Mucosa of descending colon (tissue), 3 donors: ENCODE results near the gene PGPEP1. TPM values are rescaled to one million over a fixed set of nuclear protein-coding genes. Genes with fewer than 3 reads are reported as not detected.

Experiments
- ATAC-seq: fragments of 200-7000 bp; cut with Tn5 transposase; one replicate; pipeline ENCODE4 v1.9.1; 2020; ENCODE audit warnings: mild to moderate bottlenecking, moderate library complexity
- DNase-seq, 3 donors: peaks; one replicate each; pipeline ENCODE4 v3.0.0-alpha.2; 2020
- H3K36me3 ChIP-seq: fragments of 200-600 bp; one replicate; pipeline ENCODE4 v1.8.0; 2021; ENCODE audit warnings: low read depth, mild to moderate bottlenecking
- H3K4me1 ChIP-seq: fragments of 200-600 bp; one replicate; pipeline ENCODE4 v1.8.0; 2021; ENCODE audit warnings: low read depth, mild to moderate bottlenecking
- H3K4me3 ChIP-seq: fragments of 200-600 bp; one replicate; pipeline ENCODE4 v1.8.0; 2021; ENCODE audit warnings: mild to moderate bottlenecking
- H3K9me3 ChIP-seq: fragments of 200-600 bp; one replicate; pipeline ENCODE4 v1.8.0; 2021; ENCODE audit warnings: mild to moderate bottlenecking
- CTCF ChIP-seq: fragments of 200-600 bp; IDR thresholded peaks from one replicate; pipeline ENCODE4 v1.8.0; 2022; ENCODE audit warnings: antibody characterized with exemption, mild to moderate bottlenecking
- intact Hi-C, 2 donors: fragments of 100-400 bp; cut with DNase I in 1 of 2; cut with micrococcal nuclease in 1 of 2; formaldehyde crosslinking; loops; one replicate each; pipeline versions ENCODE4 v1.11.0 to v1.11.1; 2022; cut with DNase I, micrococcal nuclease
- total RNA-seq, 3 donors: library from RNA; stranded (reverse); fragmentation: NEBNext Ultra II Directional in 2 of 3; extraction: Animal tissue kit (Norgen Biotek cat#: 25700) in 2 of 3; gene quantifications; one replicate each; pipeline versions ENCODE4 v1.2.1 to v1.2.4, GENCODE V29; 2021 to 2023
- donor health status: DM: no; HTN: no; CAD: no; lungs with moderate emphysema.
- donor health status: DM: no; HTN: no; CAD: no.
- donor health status: DM: no; HTN: yes; CAD: no.

Gene PGPEP1
- total RNA-seq, 3 donors from 2014 or later = 77.1 to 97.4 (median 91.5) TPM

- ATAC-seq = no peak
- H3K4me3 ChIP-seq = no peak overlapping the region
- no peaks in the 10 kb centered on the region for H3K9me3 ChIP-seq
- intact Hi-C loops = no loop called here
- H3K4me1 ChIP-seq = peaks cover 14% of the 10 kb centered on the region
- no peaks in the 10 kb centered on the region for H3K36me3 ChIP-seq
- DNase-seq = no peak
- no peak for TF ChIP-seq CTCF
These were observed 52.5 kb downstream of the PGPEP1 start for GRCh38 chr19:18392926-18393325.

- no peak overlapping the region for H3K4me3 ChIP-seq
- DNase-seq (no peak), ATAC-seq (peak; percentile 5)
- H3K4me1 ChIP-seq = peaks cover 6% of the 10 kb centered on the region
- no peaks in the 10 kb centered on the region for H3K9me3 ChIP-seq
- H3K36me3 ChIP-seq = no peaks in the 10 kb centered on the region
- intact Hi-C loops = no loop called here
- TF ChIP-seq CTCF = no peak
These were observed 53.4 kb downstream of the PGPEP1 start for GRCh38 chr19:18393836-18394235.

- Histone ChIP-seq H3K4me3 (no peak overlapping the region), H3K4me1 (peaks cover 6% of the 10 kb centered on the region), H3K9me3 (no peaks in the 10 kb centered on the region), H3K36me3 (no peaks in the 10 kb centered on the region)
- DNase-seq (no peak), ATAC-seq (no peak)
- no peak for TF ChIP-seq CTCF
- intact Hi-C loops = no loop called here
These were observed 56.3 kb downstream of the PGPEP1 start for GRCh38 chr19:18396471-18397241.

- no peaks in the 10 kb centered on the region for H3K36me3 ChIP-seq
- TF ChIP-seq CTCF = no peak
- intact Hi-C loops = no loop called here
- no peak within 1 kb of the TSS for H3K4me3 ChIP-seq
- ATAC-seq = peak; percentile 42
- no peaks in the 10 kb centered on the region for H3K9me3 ChIP-seq
- peaks cover 7% of the 10 kb centered on the region for H3K4me1 ChIP-seq
- peak in 2 of 3 donors; percentile 62 to 77 for DNase-seq
These were observed 57.1 kb downstream of the PGPEP1 start, which contains the start of gene LRRC25 for GRCh38 chr19:18397242-18398202. TSS of gene LRRC25 (minus strand) at chr19:18397622. CDS start at chr19:18396963, 659 bp downstream.

GRCh38 chr19:18399008-18399407, 58.6 kb downstream of the PGPEP1 start:
- no peak for TF ChIP-seq CTCF
- Histone ChIP-seq H3K36me3 (no peaks in the 10 kb centered on the region), H3K4me3 (no peak overlapping the region), H3K9me3 (no peaks in the 10 kb centered on the region), H3K4me1 (peaks cover 17% of the 10 kb centered on the region)
- intact Hi-C loops = no loop called here
- peak in 1 of 3 donors; percentile 61 for DNase-seq
- ATAC-seq = peak; percentile 42
